Lower lobe of right lung (tissue), 2 donors: ENCODE measurements around the gene BCL11B. TPM values are rescaled to one million over a fixed set of nuclear protein-coding genes. Genes with fewer than 3 reads are reported as not detected.

Experiments
- ATAC-seq, 2 donors: fragments of 200-7000 bp; cut with Tn5 transposase; one replicate each; pipeline ENCODE4 v1.9.1; 2020 to 2022; ENCODE audit warnings: mild to moderate bottlenecking in 2 of 2, moderate library complexity in 2 of 2
- DNase-seq: peaks from one replicate; pipeline ENCODE4 v3.0.0-alpha.2; 2020
- H3K27ac ChIP-seq: fragments of 200-600 bp; one replicate; pipeline ENCODE4 v1.8.0; 2022
- H3K27me3 ChIP-seq: fragments of 200-600 bp; one replicate; pipeline ENCODE4 v1.8.0; 2022; ENCODE audit warnings: low read depth
- H3K36me3 ChIP-seq: fragments of 200-600 bp; one replicate; pipeline ENCODE4 v1.8.0; 2022; ENCODE audit warnings: mild to moderate bottlenecking
- H3K4me1 ChIP-seq: fragments of 200-600 bp; one replicate; pipeline ENCODE4 v1.8.0; 2022
- H3K4me3 ChIP-seq: fragments of 200-600 bp; one replicate; pipeline ENCODE4 v1.8.0; 2022; ENCODE audit warnings: mild to moderate bottlenecking
- H3K9me3 ChIP-seq: fragments of 200-600 bp; one replicate; pipeline ENCODE4 v1.8.0; 2022
- intact Hi-C: fragments of 100-400 bp; cut with DNase I; formaldehyde crosslinking; loops from one replicate; pipeline ENCODE4 v1.11.0; 2022
- total RNA-seq: library from RNA; stranded (reverse); fragmentation: NEBNext Ultra II Directional; extraction: Animal tissue kit (Norgen Biotek cat#: 25700); gene quantifications from one replicate; pipeline ENCODE4 v1.2.1, GENCODE V29; 2021
- TF ChIP-seq, protein P1 (sequence below): fragments of 200-600 bp; IDR thresholded peaks from one replicate; pipeline ENCODE4 v1.8.0; 2022; ENCODE audit warnings: antibody characterized with exemption, mild to moderate bottlenecking
- donor health status: DM: no; HTN: yes; CAD: no; lungs with severe emphysema.

The BCL11B gene
- total RNA-seq, 1 donor from 2014 or later, result 2.3 TPM

DNA sequence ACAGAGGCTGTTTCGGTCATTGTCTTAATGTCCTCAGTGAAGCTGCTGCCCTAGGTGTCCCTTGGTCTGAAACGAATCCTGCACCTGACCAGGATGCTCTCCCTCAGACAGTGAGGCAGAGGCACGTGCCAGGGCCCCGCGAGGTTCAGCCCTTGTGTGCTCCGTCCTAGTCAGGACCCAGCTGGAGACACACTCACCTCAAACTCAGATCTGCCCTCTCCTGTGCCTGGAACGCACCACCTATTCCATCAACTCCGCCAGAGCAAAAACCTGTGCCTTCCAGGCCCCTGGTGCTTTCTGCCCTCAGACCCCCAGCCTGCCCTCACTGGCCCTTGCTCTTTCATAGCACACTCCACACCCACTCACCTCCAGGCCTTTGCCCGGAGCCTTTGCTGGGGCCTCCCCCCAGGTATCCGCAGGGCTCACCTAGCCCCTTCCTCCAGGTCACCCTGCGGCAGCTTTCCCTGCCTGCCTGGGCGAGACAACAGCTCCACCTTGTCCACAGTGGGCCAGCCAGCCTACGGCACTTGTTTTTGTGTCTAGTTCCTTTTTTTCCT, 150.6 kb downstream of the BCL11B start:
- H3K27ac ChIP-seq, result no peak overlapping the region
- H3K9me3 ChIP-seq, result no peaks in the 10 kb centered on the region
- no peak for DNase-seq
- peaks cover 30% of the 10 kb centered on the region for H3K27me3 ChIP-seq
- TF ChIP-seq, protein P1, sequence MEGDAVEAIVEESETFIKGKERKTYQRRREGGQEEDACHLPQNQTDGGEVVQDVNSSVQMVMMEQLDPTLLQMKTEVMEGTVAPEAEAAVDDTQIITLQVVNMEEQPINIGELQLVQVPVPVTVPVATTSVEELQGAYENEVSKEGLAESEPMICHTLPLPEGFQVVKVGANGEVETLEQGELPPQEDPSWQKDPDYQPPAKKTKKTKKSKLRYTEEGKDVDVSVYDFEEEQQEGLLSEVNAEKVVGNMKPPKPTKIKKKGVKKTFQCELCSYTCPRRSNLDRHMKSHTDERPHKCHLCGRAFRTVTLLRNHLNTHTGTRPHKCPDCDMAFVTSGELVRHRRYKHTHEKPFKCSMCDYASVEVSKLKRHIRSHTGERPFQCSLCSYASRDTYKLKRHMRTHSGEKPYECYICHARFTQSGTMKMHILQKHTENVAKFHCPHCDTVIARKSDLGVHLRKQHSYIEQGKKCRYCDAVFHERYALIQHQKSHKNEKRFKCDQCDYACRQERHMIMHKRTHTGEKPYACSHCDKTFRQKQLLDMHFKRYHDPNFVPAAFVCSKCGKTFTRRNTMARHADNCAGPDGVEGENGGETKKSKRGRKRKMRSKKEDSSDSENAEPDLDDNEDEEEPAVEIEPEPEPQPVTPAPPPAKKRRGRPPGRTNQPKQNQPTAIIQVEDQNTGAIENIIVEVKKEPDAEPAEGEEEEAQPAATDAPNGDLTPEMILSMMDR, result no peak
- H3K4me1 ChIP-seq, result no peaks in the 10 kb centered on the region
- no peaks in the 10 kb centered on the region for H3K36me3 ChIP-seq
- H3K4me3 ChIP-seq, result no peak overlapping the region
- intact Hi-C loops, result no loop called here
- ATAC-seq, result peak in 1 of 2 donors; percentile 29

DNA sequence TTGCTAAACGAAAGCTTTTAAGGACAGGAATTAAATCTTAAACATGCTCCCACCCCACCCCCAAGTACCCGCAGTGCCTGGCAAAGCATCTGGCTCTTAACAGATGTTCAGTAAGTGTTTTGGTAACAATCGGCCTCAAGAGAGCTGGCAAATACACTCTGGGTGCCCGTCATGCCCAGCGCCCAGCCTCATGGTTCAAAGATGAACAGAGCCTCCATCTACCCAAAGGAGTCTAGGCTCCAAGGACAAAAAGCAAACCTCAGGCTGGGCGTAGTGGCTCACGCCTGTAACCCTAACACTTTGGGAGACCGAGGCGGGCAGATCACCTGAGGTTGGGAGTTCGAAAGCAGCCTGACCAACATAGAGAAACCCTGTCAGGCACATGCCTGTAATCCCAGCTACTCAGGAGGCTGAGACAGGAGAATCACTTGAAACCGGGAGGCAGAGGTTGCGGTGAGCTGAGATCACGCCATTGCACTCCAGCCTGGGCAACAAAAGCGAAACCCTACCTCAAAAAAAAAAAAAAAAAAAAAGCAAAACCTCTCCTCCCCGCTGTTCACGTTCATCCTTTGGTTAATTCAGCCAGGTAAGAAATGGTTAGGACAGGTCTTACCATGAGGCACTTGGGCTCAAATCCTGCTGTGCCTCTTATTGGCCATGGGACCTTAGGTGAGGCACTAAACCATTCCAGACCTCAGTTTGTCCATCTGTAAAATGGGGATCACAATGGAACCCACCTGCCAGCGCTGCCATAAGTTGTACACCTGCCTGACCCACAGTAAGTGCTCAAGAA, 151.3 kb downstream of the BCL11B start:
- Histone ChIP-seq H3K4me1 (no peaks in the 10 kb centered on the region), H3K36me3 (no peaks in the 10 kb centered on the region), H3K4me3 (no peak overlapping the region), H3K27ac (no peak overlapping the region), H3K9me3 (no peaks in the 10 kb centered on the region), H3K27me3 (peaks cover 30% of the 10 kb centered on the region)
- no peak for ATAC-seq
- TF ChIP-seq, protein P1, result no peak
- intact Hi-C loops, result no loop called here
- no peak for DNase-seq

DNA sequence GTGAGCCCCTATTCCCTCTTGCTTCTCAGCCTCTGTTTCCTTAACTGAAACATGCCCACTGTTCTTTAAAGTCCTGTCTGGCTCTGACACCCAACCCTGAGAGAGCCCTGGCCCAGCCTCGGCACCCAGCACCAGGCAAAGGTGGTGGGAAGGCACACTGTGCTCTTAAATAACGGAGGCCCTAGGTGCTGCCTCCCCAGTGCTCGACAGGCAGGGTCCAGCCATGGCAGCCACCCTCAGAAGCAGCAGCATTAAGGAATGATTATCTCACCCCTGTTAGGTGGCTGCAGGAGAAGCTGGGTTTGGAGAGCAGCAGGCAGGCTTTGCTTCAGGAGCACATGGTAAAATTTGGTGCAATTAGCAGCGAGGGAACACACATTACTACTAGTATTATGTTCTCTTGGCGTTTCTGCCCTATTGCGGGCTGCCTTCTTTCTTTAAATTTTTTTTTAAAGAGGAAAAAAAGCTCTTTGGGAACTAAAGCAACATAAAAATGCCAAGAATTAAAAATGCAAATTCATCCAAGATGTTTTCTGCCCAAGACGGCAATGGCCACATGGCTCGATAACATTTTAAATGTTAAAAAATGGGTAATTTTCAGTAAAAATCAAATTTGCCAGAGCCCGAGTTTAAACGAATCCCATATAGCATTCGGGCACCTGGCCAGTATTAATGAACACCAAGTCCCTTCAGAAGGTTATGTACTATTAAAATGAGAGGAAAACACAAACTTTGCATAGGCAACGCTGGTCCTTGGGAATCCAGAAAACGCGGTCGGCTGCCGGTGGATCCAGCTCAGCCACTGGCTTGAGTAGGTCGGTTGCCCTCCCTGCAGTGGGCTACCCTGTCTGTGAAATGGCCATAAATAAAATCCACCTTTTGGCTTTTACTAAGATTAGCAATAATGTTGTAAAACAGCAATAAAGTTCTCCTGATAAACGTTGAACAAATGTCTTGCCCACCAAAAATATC, 152.2 kb downstream of the BCL11B start:
- DNase-seq (no peak), ATAC-seq (no peak)
- Histone ChIP-seq H3K4me3 (no peak overlapping the region), H3K27ac (no peak overlapping the region), H3K4me1 (no peaks in the 10 kb centered on the region), H3K9me3 (no peaks in the 10 kb centered on the region), H3K27me3 (peaks cover 30% of the 10 kb centered on the region), H3K36me3 (no peaks in the 10 kb centered on the region)
- TF ChIP-seq, protein P1, result no peak
- intact Hi-C loops, result no loop called here

Other genes with a start within 250 kb of the BCL11B start
- gene SETD3, start 208.7 kb upstream of the BCL11B start, total RNA-seq, result 78.7 TPM
- 53.6 TPM for gene CCNK, start 209.2 kb upstream of the BCL11B start, total RNA-seq